CD4-positive, CD25-positive, alpha-beta regulatory T cell (primary cell): ENCODE results near the gene HSPB1. TPM values are rescaled to one million over a fixed set of nuclear protein-coding genes. Genes with fewer than 3 reads are reported as not detected.

ENCODE experiments used
- ATAC-seq, 2 donors: fragments of 150-1000 bp; cut with Tn5 transposase; one replicate each; pipeline ENCODE4 v1.10.0; 2021; ENCODE audit warnings: low read depth in 2 of 2, moderate number of reproducible peaks in 2 of 2, moderate library complexity in 1 of 2
- DNase-seq, 3 donors: peaks; one replicate each; pipeline versions ENCODE4 v3.0.0 to v3.0.0-alpha.2; 2012 to 2022; ENCODE audit warnings: mixed read lengths in 1 of 3
- H3K27ac ChIP-seq: one replicate; pipeline ENCODE4 v1.7.0; 2013; ENCODE audit warnings: mild to moderate bottlenecking, low read length; ENCODE audit not compliant: insufficient read depth, poor library complexity, severe bottlenecking
- H3K27me3 ChIP-seq: one replicate; pipeline ENCODE4 v1.7.0; 2013; ENCODE audit warnings: low read length; ENCODE audit not compliant: control insufficient read depth, insufficient read depth
- H3K36me3 ChIP-seq: one replicate; pipeline ENCODE4 v1.7.0; 2013; ENCODE audit warnings: mild to moderate bottlenecking, low read length, moderate library complexity; ENCODE audit not compliant: control insufficient read depth, insufficient read depth
- H3K4me1 ChIP-seq: 2 replicates; pipeline ENCODE4 v1.7.0; 2013; ENCODE audit warnings: mild to moderate bottlenecking, low read length; ENCODE audit not compliant: insufficient read depth, control insufficient read depth, poor library complexity, severe bottlenecking
- H3K4me3 ChIP-seq: one replicate; pipeline ENCODE4 v1.7.0; 2013; ENCODE audit warnings: low read depth, mild to moderate bottlenecking, low read length, moderate library complexity
- H3K9me3 ChIP-seq, 2 experiments: 1 replicate in 1 of 2; 2 replicates in 1 of 2; pipeline ENCODE4 v1.7.0; 2013; ENCODE audit warnings: low read length in 2 of 2, mild to moderate bottlenecking in 1 of 2, moderate library complexity in 1 of 2; ENCODE audit not compliant: control insufficient read depth in 2 of 2
- H3K27ac Mint-ChIP-seq, 3 donors: one replicate each; pipeline ENCODE4 v1.8.0; 2020 to 2022; ENCODE audit warnings: mild to moderate bottlenecking in 3 of 3, mixed read lengths in 3 of 3, moderate library complexity in 2 of 3
- H3K27me3 Mint-ChIP-seq: one replicate; pipeline ENCODE4 v1.8.0; 2022; ENCODE audit warnings: mild to moderate bottlenecking, mixed read lengths
- H3K36me3 Mint-ChIP-seq: one replicate; pipeline ENCODE4 v1.8.0; 2020; ENCODE audit warnings: mixed read lengths
- H3K4me1 Mint-ChIP-seq, 4 donors: one replicate each; pipeline ENCODE4 v1.8.0; 2020 to 2022; ENCODE audit warnings: mixed read lengths in 4 of 4, mild to moderate bottlenecking in 1 of 4
- H3K4me3 Mint-ChIP-seq, 4 donors: one replicate each; pipeline ENCODE4 v1.8.0; 2020 to 2022; ENCODE audit warnings: mild to moderate bottlenecking in 4 of 4, mixed read lengths in 4 of 4, moderate library complexity in 3 of 4
- H3K9me3 Mint-ChIP-seq, 7 donors: one replicate each; pipeline ENCODE4 v1.8.0; 2020 to 2022; ENCODE audit warnings: mixed read lengths in 7 of 7, mild to moderate bottlenecking in 3 of 7, moderate library complexity in 2 of 7
- polyA plus RNA-seq, 4 donors: library from polyadenylated mRNA; unstranded; fragments of 300-500 nt; fragmentation: Illumina TruSeq; gene quantifications; one replicate each; pipeline ENCODE4 v1.2.3, GENCODE V29; 2021
- total RNA-seq: library from RNA; stranded (reverse); gene quantifications from one replicate; pipeline ENCODE4 v1.2.3, GENCODE V29; 2022

Gene HSPB1
- total and polyA plus RNA-seq, 5 donors from 2014 or later = 23.0 to 81.2 (median 51.0) TPM

DNA sequence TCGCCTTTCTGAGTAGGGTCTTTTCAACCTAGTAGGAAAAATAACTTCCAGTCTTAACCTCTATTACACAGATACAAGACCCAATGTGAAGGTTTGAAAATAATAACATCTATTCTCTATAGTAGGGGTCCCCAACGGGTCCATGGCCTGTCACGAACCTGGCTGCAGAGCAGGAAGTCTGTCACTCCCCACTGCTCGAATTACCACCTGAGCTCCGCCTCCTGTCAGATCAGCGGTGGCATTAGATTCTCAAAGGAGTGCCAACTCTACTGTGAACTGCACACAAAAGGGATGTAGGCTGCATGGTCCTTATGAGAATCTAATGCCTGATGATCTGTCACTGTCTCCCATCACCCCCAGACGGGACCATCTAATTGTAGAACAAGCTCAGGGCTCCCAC lies 48.9 kb downstream of the HSPB1 start:
- H3K9me3 Mint-ChIP-seq = peaks cover 0 to 3% (median 0%) of the 10 kb centered on the region in 7 donors
- H3K4me3 ChIP-seq = no peak overlapping the region
- H3K27me3 Mint-ChIP-seq = no peaks in the 10 kb centered on the region
- DNase-seq = no peak
- peak overlapping the region in 1 of 3 donors; percentile 86 for H3K27ac Mint-ChIP-seq
- H3K36me3 ChIP-seq = peaks cover 23% of the 10 kb centered on the region
- no peaks in the 10 kb centered on the region for H3K9me3 ChIP-seq
- H3K4me1 Mint-ChIP-seq = peaks cover 32 to 76% (median 47%) of the 10 kb centered on the region in 4 donors
- H3K36me3 Mint-ChIP-seq = peaks cover 40% of the 10 kb centered on the region
- ATAC-seq = no peak
- no peak overlapping the region for H3K27ac ChIP-seq
- peaks cover 33% of the 10 kb centered on the region for H3K4me1 ChIP-seq
- H3K27me3 ChIP-seq = no peaks in the 10 kb centered on the region
- H3K4me3 Mint-ChIP-seq = peak overlapping the region in 1 of 4 donors; percentile 19

DNA sequence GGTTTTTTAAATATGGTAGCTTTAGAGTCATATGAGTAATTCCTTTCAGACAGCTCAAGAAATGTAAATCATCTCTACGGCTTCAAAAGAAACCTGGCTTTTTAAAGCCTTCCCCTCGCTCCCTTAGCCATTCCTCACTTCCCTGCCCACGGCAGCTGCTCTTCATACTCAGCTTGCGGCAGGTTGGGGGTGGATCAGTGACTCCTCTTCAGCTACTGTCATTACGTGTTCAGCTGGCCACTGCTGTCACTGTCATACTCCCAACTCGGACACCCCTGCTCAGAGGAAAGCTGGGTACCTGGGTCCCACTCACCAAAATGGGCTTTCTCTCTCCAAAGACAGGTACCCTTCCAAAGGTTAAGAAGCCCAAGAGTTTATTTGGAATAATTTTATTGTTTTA lies 49.7 kb downstream of the HSPB1 start:
- ATAC-seq = no peak
- no peak overlapping the region for H3K4me3 ChIP-seq
- peaks cover 32% of the 10 kb centered on the region for H3K36me3 Mint-ChIP-seq
- H3K27me3 Mint-ChIP-seq = no peaks in the 10 kb centered on the region
- H3K4me1 Mint-ChIP-seq = peaks cover 32 to 75% (median 44%) of the 10 kb centered on the region in 4 donors
- H3K4me1 ChIP-seq = peaks cover 33% of the 10 kb centered on the region
- H3K36me3 ChIP-seq = peaks cover 19% of the 10 kb centered on the region
- H3K4me3 Mint-ChIP-seq = peak overlapping the region in 1 of 4 donors; percentile 14
- peaks cover 0 to 2% (median 0%) of the 10 kb centered on the region in 7 donors for H3K9me3 Mint-ChIP-seq
- no peaks in the 10 kb centered on the region for H3K9me3 ChIP-seq
- H3K27ac Mint-ChIP-seq = peak overlapping the region; percentile 46 to 88 (median 86)
- no peak for DNase-seq
- H3K27me3 ChIP-seq = no peaks in the 10 kb centered on the region
- H3K27ac ChIP-seq = no peak overlapping the region

GRCh38 chr7:76353744-76354143 lies 51.3 kb downstream of the HSPB1 start:
- H3K4me3 Mint-ChIP-seq = no peak overlapping the region
- Histone ChIP-seq H3K27me3 (no peaks in the 10 kb centered on the region), H3K36me3 (peaks cover 18% of the 10 kb centered on the region), H3K9me3 (no peaks in the 10 kb centered on the region), H3K27ac (no peak overlapping the region), H3K4me1 (peaks cover 35% of the 10 kb centered on the region), H3K4me3 (no peak overlapping the region)
- H3K36me3 Mint-ChIP-seq = peaks cover 27% of the 10 kb centered on the region
- ATAC-seq (no peak), DNase-seq (no peak)
- peaks cover 30 to 71% (median 43%) of the 10 kb centered on the region in 4 donors for H3K4me1 Mint-ChIP-seq
- H3K27me3 Mint-ChIP-seq = no peaks in the 10 kb centered on the region
- peaks cover 0 to 2% (median 0%) of the 10 kb centered on the region in 7 donors for H3K9me3 Mint-ChIP-seq
- no peak overlapping the region for H3K27ac Mint-ChIP-seq

Other genes starting within 250 kb of the HSPB1 start
- not detected for gene SRRM3, start 100.8 kb upstream of the HSPB1 start, total RNA-seq
- gene SRRM3, start 100.8 kb upstream of the HSPB1 start, polyA plus RNA-seq = not detected
- gene YWHAG, start 56.3 kb downstream of the HSPB1 start, total RNA-seq = 36.6 TPM
- 1 to 10 TPM; 1.7 to 2.7 (median 2.0) TPM for gene YWHAG, start 56.3 kb downstream of the HSPB1 start, polyA plus RNA-seq
- not detected for gene SSC4D, start 107.0 kb downstream of the HSPB1 start, total RNA-seq
- under 1 TPM in 2 of 4 donors, not detected in 2; 0.25 to 0.65 TPM for gene SSC4D, start 107.0 kb downstream of the HSPB1 start, polyA plus RNA-seq
- gene ZP3, start 122.3 kb downstream of the HSPB1 start, total RNA-seq = 2.2 TPM
- gene ZP3, start 122.3 kb downstream of the HSPB1 start, polyA plus RNA-seq = 1 to 10 TPM; 1.6 to 4.4 (median 2.9) TPM
- gene DTX2, start 159.0 kb downstream of the HSPB1 start, total RNA-seq = 36.0 TPM
- 10 to 100 TPM; 10.7 to 16.9 (median 15.8) TPM for gene DTX2, start 159.0 kb downstream of the HSPB1 start, polyA plus RNA-seq
- 8.4 TPM for gene UPK3B, start 207.9 kb downstream of the HSPB1 start, total RNA-seq
- gene UPK3B, start 207.9 kb downstream of the HSPB1 start, polyA plus RNA-seq = under 1 TPM in 1 of 4 donors, not detected in 3; 0.17 TPM
- 2.9 TPM for gene SPDYE16, start 240.6 kb downstream of the HSPB1 start, total RNA-seq
- under 1 TPM in 2 of 4 donors, not detected in 2; 0.06 to 0.09 TPM for gene SPDYE16, start 240.6 kb downstream of the HSPB1 start, polyA plus RNA-seq